ENCODE measurements around the gene TPM1. TPM values are rescaled to one million over a fixed set of nuclear protein-coding genes. Genes with fewer than 3 reads are reported as not detected.

Gene TPM1
- total and polyA plus RNA-seq, 10 of the 15 experiments (the other 5 are each of a cell fraction or from before 2014, with no cell fraction given): 0.43 to 10.0 (median 2.4) TPM

DNA sequence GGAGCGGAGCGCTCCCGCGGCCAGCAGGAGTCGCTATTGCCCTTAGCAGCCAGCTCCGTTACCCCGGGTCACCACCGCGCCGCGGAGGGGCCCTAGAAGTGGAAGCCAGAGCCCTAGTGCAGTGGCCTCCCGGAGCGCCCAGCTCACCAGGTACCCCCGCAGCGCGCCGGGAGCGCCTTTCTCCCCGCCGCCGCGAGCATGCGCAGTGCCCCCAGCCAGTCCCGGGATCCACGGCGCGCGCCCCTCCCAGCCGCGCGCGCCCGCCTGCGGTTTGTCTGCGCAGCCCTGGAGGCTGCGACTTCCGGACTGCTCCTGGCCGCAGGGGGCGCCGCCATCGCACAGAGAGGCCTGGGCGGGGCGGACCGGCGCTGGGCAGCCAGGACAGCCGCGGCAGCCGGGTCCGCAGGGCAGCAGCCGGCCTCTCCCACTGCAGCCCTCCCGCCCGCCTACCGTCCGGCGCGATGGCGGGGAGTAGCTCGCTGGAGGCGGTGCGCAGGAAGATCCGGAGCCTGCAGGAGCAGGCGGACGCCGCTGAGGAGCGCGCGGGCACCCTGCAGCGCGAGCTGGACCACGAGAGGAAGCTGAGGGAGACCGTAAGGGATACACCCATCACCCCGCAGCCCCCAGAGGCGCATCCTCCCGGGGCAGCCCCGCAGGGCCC lies 5.7 kb downstream of the TPM1 start (continued):
- TF ChIP-seq, protein P1, sequence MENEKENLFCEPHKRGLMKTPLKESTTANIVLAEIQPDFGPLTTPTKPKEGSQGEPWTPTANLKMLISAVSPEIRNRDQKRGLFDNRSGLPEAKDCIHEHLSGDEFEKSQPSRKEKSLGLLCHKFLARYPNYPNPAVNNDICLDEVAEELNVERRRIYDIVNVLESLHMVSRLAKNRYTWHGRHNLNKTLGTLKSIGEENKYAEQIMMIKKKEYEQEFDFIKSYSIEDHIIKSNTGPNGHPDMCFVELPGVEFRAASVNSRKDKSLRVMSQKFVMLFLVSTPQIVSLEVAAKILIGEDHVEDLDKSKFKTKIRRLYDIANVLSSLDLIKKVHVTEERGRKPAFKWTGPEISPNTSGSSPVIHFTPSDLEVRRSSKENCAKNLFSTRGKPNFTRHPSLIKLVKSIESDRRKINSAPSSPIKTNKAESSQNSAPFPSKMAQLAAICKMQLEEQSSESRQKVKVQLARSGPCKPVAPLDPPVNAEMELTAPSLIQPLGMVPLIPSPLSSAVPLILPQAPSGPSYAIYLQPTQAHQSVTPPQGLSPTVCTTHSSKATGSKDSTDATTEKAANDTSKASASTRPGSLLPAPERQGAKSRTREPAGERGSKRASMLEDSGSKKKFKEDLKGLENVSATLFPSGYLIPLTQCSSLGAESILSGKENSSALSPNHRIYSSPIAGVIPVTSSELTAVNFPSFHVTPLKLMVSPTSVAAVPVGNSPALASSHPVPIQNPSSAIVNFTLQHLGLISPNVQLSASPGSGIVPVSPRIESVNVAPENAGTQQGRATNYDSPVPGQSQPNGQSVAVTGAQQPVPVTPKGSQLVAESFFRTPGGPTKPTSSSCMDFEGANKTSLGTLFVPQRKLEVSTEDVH (IDR thresholded peaks at IDR 0.05; ENCODE audit: low read depth, partially characterized antibody): no peak
- no peak for TF ChIP-seq MTA3 (IDR thresholded peaks at IDR 0.05; ENCODE audit: borderline replicate concordance, low read length)
- TF ChIP-seq RCOR1 (conservative IDR thresholded peaks at IDR 0.05; ENCODE audit: low read depth, low read length): 0 out of 2 replicates have a peak, but pooled peaks have one; percentile 64
- TF ChIP-seq BHLHE40 (IDR thresholded peaks at IDR 0.05; ENCODE audit: borderline replicate concordance in 1 of 2, low read depth in 2 of 2, low read length in 1 of 2): peak in 1 of 2 experiments; percentile 74; a peak in 2 of 4 replicates
- TF ChIP-seq POLR2AphosphoS2 (IDR thresholded peaks at IDR 0.05; ENCODE audit: low read depth, low read length): no peak

Measured in GM12878 (cell line).